ENCODE results near the gene CERS2. TPM values are rescaled to one million over a fixed set of nuclear protein-coding genes. Genes with fewer than 3 reads are reported as not detected.

The CERS2 gene
- polyA plus RNA-seq, 2 donors, result 35.5 to 39.4 TPM

- H3K9me3 ChIP-seq (ENCODE audit: control insufficient read depth in 2 of 2, insufficient read depth in 1 of 2, low read depth in 1 of 2, low read length in 1 of 2), result no peaks in the 10 kb centered on the region
- no peaks in the 10 kb centered on the region for H3K36me3 ChIP-seq (ENCODE audit: control insufficient read depth in 2 of 2, insufficient read depth in 2 of 2, low read length in 1 of 2)
- 59 to 65% methylated on average over 12 of the region's 12 CpGs for WGBS, 2 donors
- peak within 1 kb of the TSS in 1 of 2 donors; percentile 11 for H3K27ac ChIP-seq (ENCODE audit: low read depth in 2 of 2, low read length in 1 of 2)
- no peaks in the 10 kb centered on the region for H3K27me3 ChIP-seq (ENCODE audit: control insufficient read depth in 1 of 2, insufficient read depth in 2 of 2, low read length in 2 of 2)
- H3K4me1 ChIP-seq (ENCODE audit: control insufficient read depth in 2 of 2, insufficient read depth in 2 of 2, low read length in 1 of 2), result peaks cover 0 to 19% of the 10 kb centered on the region in 2 donors
- H3K4me3 ChIP-seq (ENCODE audit: low read depth in 1 of 2, low read length in 2 of 2), result peak within 1 kb of the TSS in 1 of 2 donors; percentile 24
Observed at GRCh38 chr1:150981805-150982712, 7.4 kb upstream of the CERS2 start, which contains the start of gene ANXA9. TSS of gene ANXA9 (plus strand) at chr1:150982292. CDS start at chr1:150983106, 814 bp downstream.

GRCh38 chr1:150981177-150981804 is 6.7 kb upstream of the CERS2 start:
- no peaks in the 10 kb centered on the region for H3K27me3 ChIP-seq (ENCODE audit: control insufficient read depth in 1 of 2, insufficient read depth in 2 of 2, low read length in 2 of 2)
- no peaks in the 10 kb centered on the region for H3K36me3 ChIP-seq (ENCODE audit: control insufficient read depth in 2 of 2, insufficient read depth in 2 of 2, low read length in 1 of 2)
- H3K4me3 ChIP-seq (ENCODE audit: low read depth in 1 of 2, low read length in 2 of 2), result no peak overlapping the region
- H3K9me3 ChIP-seq (ENCODE audit: control insufficient read depth in 2 of 2, insufficient read depth in 1 of 2, low read depth in 1 of 2, low read length in 1 of 2), result no peaks in the 10 kb centered on the region
- H3K27ac ChIP-seq (ENCODE audit: low read depth in 2 of 2, low read length in 1 of 2), result peak overlapping the region in 1 of 2 donors; percentile 11
- 69 to 80% methylated on average over 6 of the region's 6 CpGs for WGBS, 2 donors
- peaks cover 0 to 19% of the 10 kb centered on the region in 2 donors for H3K4me1 ChIP-seq (ENCODE audit: control insufficient read depth in 2 of 2, insufficient read depth in 2 of 2, low read length in 1 of 2)

GRCh38 chr1:150979092-150980056 is 4.7 kb upstream of the CERS2 start:
- Histone ChIP-seq H3K4me1 (ENCODE audit: control insufficient read depth in 2 of 2, insufficient read depth in 2 of 2, low read length in 1 of 2) (peaks cover 0 to 19% of the 10 kb centered on the region in 2 donors), H3K4me3 (ENCODE audit: low read depth in 1 of 2, low read length in 2 of 2) (no peak overlapping the region), H3K27me3 (ENCODE audit: control insufficient read depth in 1 of 2, insufficient read depth in 2 of 2, low read length in 2 of 2) (no peaks in the 10 kb centered on the region), H3K9me3 (ENCODE audit: control insufficient read depth in 2 of 2, insufficient read depth in 1 of 2, low read depth in 1 of 2, low read length in 1 of 2) (no peaks in the 10 kb centered on the region), H3K36me3 (ENCODE audit: control insufficient read depth in 2 of 2, insufficient read depth in 2 of 2, low read length in 1 of 2) (no peaks in the 10 kb centered on the region), H3K27ac (ENCODE audit: low read depth in 2 of 2, low read length in 1 of 2) (peak overlapping the region; percentile 37 to 41)
- WGBS, 2 donors, result 24 to 25% methylated on average over 23 of the region's 23 CpGs

GRCh38 chr1:150976879-150977694 is 2.5 kb upstream of the CERS2 start:
- Histone ChIP-seq H3K36me3 (ENCODE audit: control insufficient read depth in 2 of 2, insufficient read depth in 2 of 2, low read length in 1 of 2) (no peaks in the 10 kb centered on the region), H3K27ac (ENCODE audit: low read depth in 2 of 2, low read length in 1 of 2) (peak overlapping the region; percentile 15 to 66), H3K27me3 (ENCODE audit: control insufficient read depth in 1 of 2, insufficient read depth in 2 of 2, low read length in 2 of 2) (no peaks in the 10 kb centered on the region), H3K4me1 (ENCODE audit: control insufficient read depth in 2 of 2, insufficient read depth in 2 of 2, low read length in 1 of 2) (peaks cover 14 to 26% of the 10 kb centered on the region in 2 donors), H3K4me3 (ENCODE audit: low read depth in 1 of 2, low read length in 2 of 2) (no peak overlapping the region), H3K9me3 (ENCODE audit: control insufficient read depth in 2 of 2, insufficient read depth in 1 of 2, low read depth in 1 of 2, low read length in 1 of 2) (no peaks in the 10 kb centered on the region)
- whole genome bisulfite sequencing, 2 donors, result 38 to 51% methylated on average over 11 of the region's 11 CpGs

GRCh38 chr1:150976401-150976821 is 1.8 kb upstream of the CERS2 start:
- 93 to 94% methylated on average over 9 of the region's 9 CpGs for WGBS, 2 donors
- Histone ChIP-seq H3K27ac (ENCODE audit: low read depth in 2 of 2, low read length in 1 of 2) (peak overlapping the region in 1 of 2 donors; percentile 13), H3K36me3 (ENCODE audit: control insufficient read depth in 2 of 2, insufficient read depth in 2 of 2, low read length in 1 of 2) (no peaks in the 10 kb centered on the region), H3K27me3 (ENCODE audit: control insufficient read depth in 1 of 2, insufficient read depth in 2 of 2, low read length in 2 of 2) (no peaks in the 10 kb centered on the region), H3K4me1 (ENCODE audit: control insufficient read depth in 2 of 2, insufficient read depth in 2 of 2, low read length in 1 of 2) (peaks cover 17 to 24% of the 10 kb centered on the region in 2 donors), H3K4me3 (ENCODE audit: low read depth in 1 of 2, low read length in 2 of 2) (no peak overlapping the region), H3K9me3 (ENCODE audit: control insufficient read depth in 2 of 2, insufficient read depth in 1 of 2, low read depth in 1 of 2, low read length in 1 of 2) (no peaks in the 10 kb centered on the region)

GRCh38 chr1:150973836-150974579 is 627 bp downstream of the CERS2 start:
- H3K9me3 ChIP-seq (ENCODE audit: control insufficient read depth in 2 of 2, insufficient read depth in 1 of 2, low read depth in 1 of 2, low read length in 1 of 2), result no peaks in the 10 kb centered on the region
- H3K4me1 ChIP-seq (ENCODE audit: control insufficient read depth in 2 of 2, insufficient read depth in 2 of 2, low read length in 1 of 2), result peaks cover 17 to 24% of the 10 kb centered on the region in 2 donors
- no peaks in the 10 kb centered on the region for H3K27me3 ChIP-seq (ENCODE audit: control insufficient read depth in 1 of 2, insufficient read depth in 2 of 2, low read length in 2 of 2)
- H3K27ac ChIP-seq (ENCODE audit: low read depth in 2 of 2, low read length in 1 of 2), result peak overlapping the region; percentile 93 to 94
- no peaks in the 10 kb centered on the region for H3K36me3 ChIP-seq (ENCODE audit: control insufficient read depth in 2 of 2, insufficient read depth in 2 of 2, low read length in 1 of 2)
- H3K4me3 ChIP-seq (ENCODE audit: low read depth in 1 of 2, low read length in 2 of 2), result peak overlapping the region; percentile 80 to 91
- 1% methylated on average over 62 to 67 of the region's 67 CpGs for WGBS, 2 donors

- Histone ChIP-seq H3K4me3 (ENCODE audit: low read depth in 1 of 2, low read length in 2 of 2) (peak overlapping the region; percentile 80 to 91), H3K27ac (ENCODE audit: low read depth in 2 of 2, low read length in 1 of 2) (peak overlapping the region; percentile 93 to 94), H3K36me3 (ENCODE audit: control insufficient read depth in 2 of 2, insufficient read depth in 2 of 2, low read length in 1 of 2) (peaks cover 0 to 4% of the 10 kb centered on the region in 2 donors), H3K4me1 (ENCODE audit: control insufficient read depth in 2 of 2, insufficient read depth in 2 of 2, low read length in 1 of 2) (peaks cover 17 to 24% of the 10 kb centered on the region in 2 donors), H3K27me3 (ENCODE audit: control insufficient read depth in 1 of 2, insufficient read depth in 2 of 2, low read length in 2 of 2) (no peaks in the 10 kb centered on the region), H3K9me3 (ENCODE audit: control insufficient read depth in 2 of 2, insufficient read depth in 1 of 2, low read depth in 1 of 2, low read length in 1 of 2) (no peaks in the 10 kb centered on the region)
- WGBS, 2 donors, result 12 to 17% methylated on average over 15 of the region's 15 CpGs
Observed at GRCh38 chr1:150973258-150973835, 1.3 kb downstream of the CERS2 start.

GRCh38 chr1:150972417-150972940 is 2.2 kb downstream of the CERS2 start:
- Histone ChIP-seq H3K27me3 (ENCODE audit: control insufficient read depth in 1 of 2, insufficient read depth in 2 of 2, low read length in 2 of 2) (no peaks in the 10 kb centered on the region), H3K9me3 (ENCODE audit: control insufficient read depth in 2 of 2, insufficient read depth in 1 of 2, low read depth in 1 of 2, low read length in 1 of 2) (no peaks in the 10 kb centered on the region), H3K36me3 (ENCODE audit: control insufficient read depth in 2 of 2, insufficient read depth in 2 of 2, low read length in 1 of 2) (peaks cover 8 to 12% of the 10 kb centered on the region in 2 donors), H3K4me3 (ENCODE audit: low read depth in 1 of 2, low read length in 2 of 2) (no peak overlapping the region), H3K27ac (ENCODE audit: low read depth in 2 of 2, low read length in 1 of 2) (peak overlapping the region; percentile 19 to 63), H3K4me1 (ENCODE audit: control insufficient read depth in 2 of 2, insufficient read depth in 2 of 2, low read length in 1 of 2) (peaks cover 17 to 23% of the 10 kb centered on the region in 2 donors)
- 56 to 57% methylated on average over 4 of the region's 4 CpGs for WGBS, 2 donors

Data from esophagus (tissue), 2 donors.